Activated CD8-positive, alpha-beta T cell treated with anti-CD3 and anti-CD28 coated beads for 36 hours (primary cell): ENCODE measurements around the gene CDC37. TPM values are rescaled to one million over a fixed set of nuclear protein-coding genes. Genes with fewer than 3 reads are reported as not detected.

Source experiments
- ATAC-seq: fragments of 200-7000 bp; cut with Tn5 transposase; one replicate; pipeline ENCODE4 v1.10.0; 2021; ENCODE audit warnings: mild to moderate bottlenecking, moderate library complexity
- CTCF ChIA-PET: fragments of 350-600 bp; sonication (Branson Sonifier 250); formaldehyde crosslinking; loops from one replicate; lab custom pipeline; 2021; ENCODE audit warnings: antibody characterized with exemption; lab: Charles Lee
- POLR2A ChIA-PET: fragments of 350-600 bp; sonication (Branson Sonifier 250); formaldehyde crosslinking; loops from one replicate; lab custom pipeline; 2021; ENCODE audit warnings: antibody characterized with exemption; lab: Charles Lee
- DNase-seq: peaks from one replicate; pipeline ENCODE4 v3.0.0-alpha.2; 2020
- H3K27ac Mint-ChIP-seq: one replicate; pipeline ENCODE4 v1.8.0; 2021; ENCODE audit warnings: mild to moderate bottlenecking, mixed read lengths
- H3K27me3 Mint-ChIP-seq: one replicate; pipeline ENCODE4 v1.8.0; 2021; ENCODE audit warnings: mixed read lengths
- H3K36me3 Mint-ChIP-seq: one replicate; pipeline ENCODE4 v1.8.0; 2021; ENCODE audit warnings: low read depth, mixed read lengths
- H3K4me1 Mint-ChIP-seq: one replicate; pipeline ENCODE4 v1.8.0; 2021; ENCODE audit warnings: low read depth, mixed read lengths
- H3K4me3 Mint-ChIP-seq: one replicate; pipeline ENCODE4 v1.8.0; 2021; ENCODE audit warnings: mild to moderate bottlenecking, moderate library complexity, mixed read lengths
- H3K9me3 Mint-ChIP-seq: one replicate; pipeline ENCODE4 v1.8.0; 2021; ENCODE audit warnings: mixed read lengths
- CTCF ChIP-seq: fragments of 200-600 bp; IDR thresholded peaks from one replicate; pipeline ENCODE4 v1.8.0; 2022; ENCODE audit warnings: antibody characterized with exemption, mild to moderate bottlenecking
- intact Hi-C: fragments of 100-400 bp; cut with micrococcal nuclease; formaldehyde crosslinking; loops from one replicate; pipeline ENCODE4 v1.10.0; 2022
- total RNA-seq, 2 experiments: library from RNA; stranded (reverse); gene quantifications; one replicate each; pipeline ENCODE4 v1.2.3, GENCODE V29; 2021

Gene CDC37
- total RNA-seq, 2 experiments from 2014 or later, result 236 to 238 TPM

- no peaks in the 10 kb centered on the region for H3K27me3 Mint-ChIP-seq
- no peak for TF ChIP-seq CTCF
- peaks cover 27% of the 10 kb centered on the region for H3K36me3 Mint-ChIP-seq
- ChIA-PET CTCF (interaction anchor here (0.6 to 17.3 kb wide), 15 partner anchors 8 to 461 kb away, joined by 3 to 286 read pairs (median 4); partner anchors contain the start of genes DNM2, ICAM1 and TYK2), POLR2A (interaction anchor here (0.8 to 2.0 kb wide), 3 partner anchors 9 to 131 kb away, joined by 3 to 6 read pairs (median 3); no protein-coding TSS in a partner anchor)
- H3K4me1 Mint-ChIP-seq, result peaks cover 11% of the 10 kb centered on the region
- ATAC-seq (no peak), DNase-seq (no peak)
- H3K4me3 Mint-ChIP-seq, result no peak overlapping the region
- no peaks in the 10 kb centered on the region for H3K9me3 Mint-ChIP-seq
- intact Hi-C loops, result no loop called here
- no peak overlapping the region for H3K27ac Mint-ChIP-seq
Observed at GRCh38 chr19:10392120-10392519, 11.2 kb downstream of the CDC37 start.

- Mint-ChIP-seq H3K4me1 (peaks cover 16% of the 10 kb centered on the region), H3K36me3 (peaks cover 18% of the 10 kb centered on the region), H3K27me3 (no peaks in the 10 kb centered on the region), H3K27ac (peak overlapping the region; percentile 49), H3K4me3 (no peak overlapping the region), H3K9me3 (no peaks in the 10 kb centered on the region)
- ChIA-PET CTCF (interaction anchor here (0.6 to 17.3 kb wide), 18 partner anchors 9 to 155 kb away, joined by 3 to 286 read pairs (median 4); partner anchors contain the start of genes ICAM1, ICAM5 and TYK2), POLR2A (interaction anchor here (0.8 to 2.0 kb wide), 6 partner anchors 9 to 132 kb away, joined by 3 to 6 read pairs (median 4); partner anchors contain the start of gene ICAM1)
- peak; percentile 76 for TF ChIP-seq CTCF
- DNase-seq, result peak; percentile 81
- intact Hi-C loops, result no loop called here
- peak; percentile 37 for ATAC-seq
Observed at GRCh38 chr19:10390652-10391286, 12.6 kb downstream of the CDC37 start.

GRCh38 chr19:10389863-10390262, 13.5 kb downstream of the CDC37 start:
- POLR2A ChIA-PET, result interaction anchor here (0.6 to 2.0 kb wide), 5 partner anchors 9 to 131 kb away, joined by 3 to 23 read pairs (median 7); partner anchors contain the start of genes CDC37, ICAM1 and TYK2
- CTCF ChIA-PET, result interaction anchor here (1.2 to 17.3 kb wide), 21 partner anchors 8 to 130 kb away, joined by 3 to 286 read pairs (median 9); partner anchors contain the start of genes ICAM1, ICAM4, ICAM5 and RAVER1
- Mint-ChIP-seq H3K27ac (peak overlapping the region; percentile 52), H3K36me3 (peaks cover 12% of the 10 kb centered on the region), H3K4me1 (peaks cover 16% of the 10 kb centered on the region), H3K4me3 (peak overlapping the region; percentile 8), H3K9me3 (no peaks in the 10 kb centered on the region), H3K27me3 (no peaks in the 10 kb centered on the region)
- no peak for TF ChIP-seq CTCF
- peak; percentile 35 for ATAC-seq
- intact Hi-C loops, result loop anchor here (1.0 to 10.0 kb wide), 3 partner anchors 55 to 455 kb away; partner anchors contain the start of genes ICAM3, OLFM2 and RAVER1
- peak; percentile 62 for DNase-seq

GRCh38 chr19:10388957-10389356, 14.4 kb downstream of the CDC37 start:
- Mint-ChIP-seq H3K9me3 (no peaks in the 10 kb centered on the region), H3K27me3 (no peaks in the 10 kb centered on the region), H3K4me3 (no peak overlapping the region), H3K36me3 (peaks cover 10% of the 10 kb centered on the region), H3K4me1 (peaks cover 16% of the 10 kb centered on the region), H3K27ac (no peak overlapping the region)
- CTCF ChIA-PET, result interaction anchor here (0.6 to 17.3 kb wide), 45 partner anchors 8 to 456 kb away, joined by 3 to 286 read pairs (median 5); partner anchors contain the start of genes ICAM1, ICAM4, ICAM5 and RAVER1
- POLR2A ChIA-PET, result interaction anchor here (0.8 to 2.7 kb wide), 8 partner anchors 11 to 130 kb away, joined by 3 to 23 read pairs (median 6); partner anchors contain the start of genes CDC37, ICAM1 and ICAM5
- peak; percentile 89 for DNase-seq
- peak; percentile 99 for TF ChIP-seq CTCF
- intact Hi-C loops, result loop anchor here (1.0 to 10.0 kb wide), 3 partner anchors 54 to 454 kb away; partner anchors contain the start of genes ICAM3, OLFM2 and RAVER1
- peak; percentile 48 for ATAC-seq
